ENCODE data around the gene RCOR2. TPM values are rescaled to one million over a fixed set of nuclear protein-coding genes. Genes with fewer than 3 reads are reported as not detected.
A peak's percentile ranks its signal among the peaks of the same experiment; 100 is the strongest.

Gene RCOR2
- total and polyA plus RNA-seq, 2 of the 4 experiments (the other 2 are of a cell fraction) = 0.90 to 2.0 TPM

GRCh38 chr11:63917692-63918506 is 935 bp upstream of the RCOR2 start:
- H2AK9ac ChIP-seq (replicated peaks; ENCODE audit: low read depth, low read length, poor library complexity) = peak overlapping the region; percentile 99
- peaks cover 7% of the 10 kb centered on the region; the same call in 1 of the 2 replicates for H3K27me3 ChIP-seq (ENCODE audit: control insufficient read depth, insufficient read depth, low read length)
- peak overlapping the region; percentile 31 for H3K27ac ChIP-seq (ENCODE audit: insufficient read depth, low read length)
- H2BK5ac ChIP-seq (ENCODE audit: low read depth, low read length, poor library complexity, severe bottlenecking) = peak overlapping the region; percentile 46
- H2BK20ac ChIP-seq (ENCODE audit: low read depth, low read length) = 0 out of 2 replicates have a peak overlapping the region, but pooled peaks have one; percentile 71
- H2BK15ac ChIP-seq (ENCODE audit: low read depth, low read length) = peak overlapping the region; percentile 34; the same call in 1 of the 3 replicates
- H3K14ac ChIP-seq (replicated peaks; ENCODE audit: low read depth, low read length) = peak overlapping the region; percentile 98
- H3K4me1 ChIP-seq (ENCODE audit: control insufficient read depth, insufficient read depth, low read length) = peaks cover 31% of the 10 kb centered on the region
- H4K5ac ChIP-seq (ENCODE audit: low read depth, low read length) = peak overlapping the region; percentile 92
- H3K56ac ChIP-seq (ENCODE audit: extremely low read depth, insufficient read depth, low read length) = no peak overlapping the region
- ChIA-PET CTCF (interaction anchor here (0.8 to 1.0 kb wide), 2 partner anchors 17 to 28 kb away, joined by 3 read pairs; no protein-coding TSS in a partner anchor), POLR2A (ENCODE audit: unreplicated experiment) (no interaction called here)
- 0 out of 2 replicates have a peak, but pooled peaks cover 2% of the 10 kb centered on the region for H3K9me3 ChIP-seq (ENCODE audit: control insufficient read depth, insufficient read depth, low read length)
- TF ChIP-seq RFX5 (IDR thresholded peaks at IDR 0.05; ENCODE audit: low read depth, low read length) (no peak), MXI1 (IDR thresholded peaks at IDR 0.05; ENCODE audit: borderline replicate concordance, low read depth, low read length) (no peak), MAFK (IDR thresholded peaks at IDR 0.05; ENCODE audit: low read depth, low read length) (no peak)
- TF ChIP-seq, protein P1, sequence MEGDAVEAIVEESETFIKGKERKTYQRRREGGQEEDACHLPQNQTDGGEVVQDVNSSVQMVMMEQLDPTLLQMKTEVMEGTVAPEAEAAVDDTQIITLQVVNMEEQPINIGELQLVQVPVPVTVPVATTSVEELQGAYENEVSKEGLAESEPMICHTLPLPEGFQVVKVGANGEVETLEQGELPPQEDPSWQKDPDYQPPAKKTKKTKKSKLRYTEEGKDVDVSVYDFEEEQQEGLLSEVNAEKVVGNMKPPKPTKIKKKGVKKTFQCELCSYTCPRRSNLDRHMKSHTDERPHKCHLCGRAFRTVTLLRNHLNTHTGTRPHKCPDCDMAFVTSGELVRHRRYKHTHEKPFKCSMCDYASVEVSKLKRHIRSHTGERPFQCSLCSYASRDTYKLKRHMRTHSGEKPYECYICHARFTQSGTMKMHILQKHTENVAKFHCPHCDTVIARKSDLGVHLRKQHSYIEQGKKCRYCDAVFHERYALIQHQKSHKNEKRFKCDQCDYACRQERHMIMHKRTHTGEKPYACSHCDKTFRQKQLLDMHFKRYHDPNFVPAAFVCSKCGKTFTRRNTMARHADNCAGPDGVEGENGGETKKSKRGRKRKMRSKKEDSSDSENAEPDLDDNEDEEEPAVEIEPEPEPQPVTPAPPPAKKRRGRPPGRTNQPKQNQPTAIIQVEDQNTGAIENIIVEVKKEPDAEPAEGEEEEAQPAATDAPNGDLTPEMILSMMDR (conservative IDR thresholded peaks at IDR 0.05; ENCODE audit: low read depth, low read length) = no peak
- peak overlapping the region; percentile 94 for H4K91ac ChIP-seq (ENCODE audit: insufficient read depth, low read depth, low read length)
- H3K18ac ChIP-seq (ENCODE audit: low read depth, low read length) = peak overlapping the region; percentile 95
- peak overlapping the region; percentile 87 to 96; a peak in 3 of 4 replicates for H4K8ac ChIP-seq (ENCODE audit: low read depth in 2 of 2, low read length in 2 of 2)
- in situ Hi-C loops (cut with MboI; ENCODE audit: low sequenced_read_pairs) = no loop called here
- peaks cover 6% of the 10 kb centered on the region for H3K9me1 ChIP-seq (ENCODE audit: insufficient read depth, low read length)
- 20% methylated on average over 8 of the region's 50 CpGs; no CpG with 5 or more reads in 1 of the 2 experiments for WGBS, 2 experiments (ENCODE audit: extremely low coverage in 2 of 2, insufficient read length in 1 of 2)
- H3K4me2 ChIP-seq (ENCODE audit: low read depth, low read length) = peak overlapping the region; percentile 94
- intact Hi-C loops (cut with micrococcal nuclease) = loop anchor here (2.0 kb wide), 1 partner anchor 21 kb away; the partner anchor contains the start of gene NAA40
- peak overlapping the region; percentile 36 for H3K4me3 ChIP-seq (ENCODE audit: insufficient read depth, low read depth, low read length)
- H2AFZ ChIP-seq (replicated peaks; ENCODE audit: low read length, poor library complexity) = peak overlapping the region; percentile 91
- no peaks in the 10 kb centered on the region for H4K20me1 ChIP-seq (ENCODE audit: insufficient read depth, low read length)
- H3K9ac ChIP-seq (ENCODE audit: low read depth, low read length) = peak overlapping the region; percentile 12; the same call in 1 of the 2 replicates
- peaks cover 0 to 4% of the 10 kb centered on the region in 2 experiments; a peak in 1 of 4 replicates for H3K79me1 ChIP-seq (ENCODE audit: low read depth in 1 of 2, low read length in 2 of 2)
- no peaks in the 10 kb centered on the region for H3K36me3 ChIP-seq (ENCODE audit: control insufficient read depth, insufficient read depth, low read length)
- H3K4ac ChIP-seq (ENCODE audit: low read depth, low read length) = peak overlapping the region; percentile 97
- H3K23ac ChIP-seq (ENCODE audit: low read depth, low read length) = peak overlapping the region; percentile 94
- dilution Hi-C loops (cut with HindIII; ENCODE audit: low sequenced_read_pairs, unreplicated experiment) = no loop called here
- ATAC-seq (ENCODE audit: low read depth) (peak; percentile 15), DNase-seq (no peak)
- no TSS peak for BruUV-seq (replicated peaks)
- H2AK5ac ChIP-seq (ENCODE audit: low read depth, low read length) = peak overlapping the region; percentile 94
- peak overlapping the region; percentile 89 for H2BK120ac ChIP-seq (ENCODE audit: low read depth, low read length)
